GM19025 (cell line): ENCODE results near the gene OSBPL1A.

ENCODE experiments used
- ATAC-seq: cut with Tn5 transposase; IDR thresholded peaks from one replicate; pipeline ENCODE4 v1.9.1; 2021; ENCODE audit warnings: mild to moderate bottlenecking, low read depth, moderate library complexity; ENCODE audit not compliant: unreplicated experiment

OSBPL1A gene

DNA sequence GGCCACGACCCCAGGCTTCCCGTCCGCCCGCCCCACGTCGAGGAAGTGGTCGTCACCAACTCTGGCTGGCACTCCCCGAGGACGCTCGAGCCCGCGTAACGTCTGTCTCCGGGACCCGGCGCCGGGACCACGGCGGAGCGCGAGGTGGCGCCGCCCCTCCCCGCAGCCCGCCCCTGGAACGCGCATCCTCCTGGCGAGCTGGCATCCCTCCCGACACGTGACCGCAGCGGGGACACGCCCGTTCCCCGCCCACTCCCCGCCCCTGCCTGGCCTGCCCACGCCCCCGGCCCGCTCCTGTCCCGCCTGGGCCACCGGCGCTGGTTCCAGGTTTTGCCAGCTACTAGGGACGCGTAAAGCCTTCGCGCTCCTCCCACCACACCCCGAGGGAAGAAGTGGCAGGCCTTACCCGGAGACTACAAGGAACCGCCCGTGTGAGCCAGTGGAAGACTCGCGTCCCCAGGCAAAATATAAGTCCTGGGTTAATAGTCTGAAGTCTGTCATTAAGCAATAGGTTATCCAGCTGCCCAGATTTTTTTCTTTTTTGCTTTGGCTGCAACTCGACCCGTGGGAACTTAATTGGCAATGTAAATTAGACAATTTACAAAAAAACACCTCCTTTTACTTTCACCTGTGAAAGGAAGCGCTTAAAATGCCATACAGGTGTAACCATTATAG, at the start of gene OSBPL1A:
Gene OSBPL1A (minus strand): TSS at position 131 of the 675 bp plus-strand sequence. CDS start 20,291 bp downstream, outside the sequence.
- ATAC-seq: peak; percentile 74

DNA sequence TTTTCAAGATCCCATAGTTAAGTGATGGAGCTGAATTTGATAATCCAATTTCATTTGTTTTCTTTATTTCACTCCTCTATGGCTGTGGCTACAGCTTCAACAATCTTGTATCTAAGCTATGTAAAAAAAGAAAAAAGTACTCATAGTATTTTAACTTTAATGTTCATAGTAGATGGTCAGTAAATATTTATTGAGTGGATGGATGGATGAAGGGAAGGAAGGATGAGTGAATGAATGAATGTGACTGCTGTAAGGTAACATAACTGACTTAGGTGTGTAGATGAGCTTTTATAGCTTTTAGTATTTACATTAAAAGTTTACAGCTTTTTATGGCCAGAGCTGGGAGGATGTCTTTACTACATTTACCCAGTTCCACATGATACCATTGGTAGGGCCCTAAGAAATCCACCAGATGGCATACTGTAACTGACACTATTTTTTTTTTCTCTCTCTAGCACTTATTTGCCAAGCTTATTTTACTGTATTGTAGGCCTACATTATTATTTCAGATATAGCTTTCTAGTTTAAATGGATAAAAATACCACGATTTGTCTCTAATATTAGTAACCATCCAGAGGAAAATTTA, 49.4 kb upstream of the OSBPL1A start:
- no peak for ATAC-seq

DNA sequence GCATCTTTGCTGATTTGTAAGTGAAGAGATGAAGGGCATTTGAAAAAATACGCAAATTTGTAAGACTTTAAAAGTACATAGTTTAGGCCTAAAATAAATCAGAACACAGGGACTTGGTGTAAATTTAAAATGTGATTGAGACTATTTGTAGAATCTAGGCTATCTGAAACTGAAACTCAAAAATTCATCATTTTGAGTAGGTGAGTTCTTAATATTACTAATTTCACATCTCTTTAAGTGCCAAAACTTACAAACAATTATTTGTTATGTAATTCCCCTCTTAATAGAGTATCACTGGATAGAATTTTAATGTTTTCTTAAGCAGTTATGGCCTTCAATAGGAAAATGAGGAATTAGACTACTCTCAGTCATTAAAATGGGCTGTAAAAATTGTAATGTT, 48.8 kb upstream of the OSBPL1A start:
- peak; percentile 67 for ATAC-seq

DNA sequence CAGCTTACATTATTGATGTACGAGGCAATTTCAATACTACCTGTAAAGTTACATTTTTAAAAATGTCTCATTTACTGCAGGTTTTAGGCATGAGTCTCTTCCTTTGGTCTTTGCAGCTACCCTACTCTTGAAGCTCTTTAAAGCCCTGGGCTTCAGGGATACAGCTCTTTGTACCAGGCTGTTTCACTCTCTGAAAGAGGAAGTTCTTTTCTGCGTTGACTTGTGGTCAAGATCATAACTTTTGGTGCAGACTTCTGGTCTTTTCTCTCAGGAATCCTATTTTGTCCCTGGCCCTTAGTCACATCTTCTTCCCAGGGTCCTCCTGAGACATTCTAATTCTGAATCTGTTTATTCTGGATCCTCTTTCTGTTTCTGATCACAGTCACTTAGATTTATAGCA, 46.2 kb upstream of the OSBPL1A start:
- ATAC-seq: no peak

DNA sequence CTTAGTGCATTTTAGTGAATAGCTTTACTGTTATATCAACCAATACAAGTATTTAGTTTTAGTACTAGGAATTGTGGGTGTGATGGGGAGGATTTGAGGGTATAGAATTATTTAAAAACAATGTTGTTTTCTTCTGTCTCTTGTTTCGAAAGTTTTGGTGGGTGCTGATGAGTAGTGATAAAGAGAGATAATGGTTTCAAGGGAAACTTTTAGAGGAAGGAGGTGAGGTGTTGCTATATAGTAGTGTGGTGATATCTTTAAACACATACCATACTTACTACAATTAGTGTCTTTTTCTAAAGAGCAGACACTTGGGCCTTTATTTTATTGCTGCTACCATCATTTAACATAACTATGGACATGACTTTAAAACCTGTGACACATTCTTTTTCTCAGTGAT, 39.3 kb upstream of the OSBPL1A start:
- ATAC-seq: no peak

DNA sequence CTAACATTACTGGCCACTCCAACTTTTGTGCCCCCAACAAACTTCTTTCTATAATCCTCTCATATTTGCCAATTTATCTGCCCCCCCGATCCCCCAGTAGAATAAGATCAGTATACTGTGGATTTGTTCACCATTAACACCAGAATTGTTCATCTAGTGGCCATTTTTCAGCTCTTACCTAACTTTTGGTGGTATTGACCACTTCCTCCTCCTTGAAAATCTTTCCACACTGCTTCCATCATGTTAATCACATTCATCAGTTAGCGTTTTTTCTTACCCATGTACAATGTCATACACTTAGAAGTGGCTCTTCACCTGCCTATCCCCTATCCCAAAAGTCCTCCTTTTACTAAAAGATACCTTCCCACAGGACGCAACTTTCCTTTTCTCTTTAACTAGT, 35.0 kb upstream of the OSBPL1A start:
- ATAC-seq: no peak

DNA sequence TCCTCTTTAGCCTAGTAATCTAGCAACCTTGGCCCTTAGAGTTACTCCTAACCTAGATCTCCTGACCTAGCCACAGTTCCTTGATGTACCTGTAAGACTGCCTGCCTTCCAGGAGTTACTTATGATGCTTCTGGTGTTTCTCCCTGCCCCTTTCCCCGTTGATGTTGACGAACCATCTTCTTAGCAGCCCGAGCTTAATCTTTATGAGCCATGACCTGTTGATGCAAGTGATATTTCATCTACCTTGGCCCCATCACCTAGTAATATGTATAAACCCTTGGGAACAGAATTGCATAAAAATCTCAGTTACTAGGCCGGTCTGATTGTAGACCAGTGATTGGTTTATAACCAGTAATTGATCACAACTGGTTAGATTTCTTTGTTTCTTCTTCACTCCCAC, 31.6 kb upstream of the OSBPL1A start:
- no peak for ATAC-seq

DNA sequence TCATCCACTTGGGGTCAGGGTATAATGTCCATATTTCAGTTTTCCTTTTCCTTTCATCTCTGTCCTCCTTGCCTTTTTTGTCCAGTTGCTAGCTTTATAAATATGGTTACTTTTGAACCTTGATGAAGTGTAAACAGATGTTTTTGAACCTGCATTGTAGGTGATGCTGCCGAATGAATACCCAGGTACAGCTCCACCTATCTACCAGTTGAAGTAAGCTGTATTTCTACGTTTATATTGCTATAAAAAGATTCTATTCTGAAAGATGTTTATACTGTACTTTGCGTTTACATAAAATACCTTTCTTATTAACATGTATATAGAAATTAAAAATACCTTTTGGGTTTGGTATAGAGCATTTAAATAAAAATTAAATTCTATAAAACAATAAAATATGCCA, 31.1 kb upstream of the OSBPL1A start:
- no peak for ATAC-seq

DNA sequence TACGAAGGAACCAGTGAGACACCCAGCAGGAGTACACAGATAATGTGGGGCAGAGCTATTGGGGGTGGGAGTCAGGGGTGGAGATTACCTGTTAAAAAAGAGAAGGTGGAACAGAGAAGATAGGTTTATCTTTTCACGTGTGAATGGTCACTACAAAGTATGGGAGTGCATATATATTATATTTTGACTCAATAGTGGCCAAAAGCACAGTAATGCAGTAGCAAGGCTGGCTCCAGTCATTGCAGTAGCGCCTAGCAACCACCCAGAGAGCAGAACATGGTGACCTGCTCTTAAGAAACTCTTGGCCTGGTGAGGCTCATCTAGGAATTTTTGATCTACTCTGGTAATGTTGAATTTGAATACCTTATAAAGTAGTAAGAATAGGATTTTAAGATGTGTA, 29.9 kb upstream of the OSBPL1A start:
- no peak for ATAC-seq

DNA sequence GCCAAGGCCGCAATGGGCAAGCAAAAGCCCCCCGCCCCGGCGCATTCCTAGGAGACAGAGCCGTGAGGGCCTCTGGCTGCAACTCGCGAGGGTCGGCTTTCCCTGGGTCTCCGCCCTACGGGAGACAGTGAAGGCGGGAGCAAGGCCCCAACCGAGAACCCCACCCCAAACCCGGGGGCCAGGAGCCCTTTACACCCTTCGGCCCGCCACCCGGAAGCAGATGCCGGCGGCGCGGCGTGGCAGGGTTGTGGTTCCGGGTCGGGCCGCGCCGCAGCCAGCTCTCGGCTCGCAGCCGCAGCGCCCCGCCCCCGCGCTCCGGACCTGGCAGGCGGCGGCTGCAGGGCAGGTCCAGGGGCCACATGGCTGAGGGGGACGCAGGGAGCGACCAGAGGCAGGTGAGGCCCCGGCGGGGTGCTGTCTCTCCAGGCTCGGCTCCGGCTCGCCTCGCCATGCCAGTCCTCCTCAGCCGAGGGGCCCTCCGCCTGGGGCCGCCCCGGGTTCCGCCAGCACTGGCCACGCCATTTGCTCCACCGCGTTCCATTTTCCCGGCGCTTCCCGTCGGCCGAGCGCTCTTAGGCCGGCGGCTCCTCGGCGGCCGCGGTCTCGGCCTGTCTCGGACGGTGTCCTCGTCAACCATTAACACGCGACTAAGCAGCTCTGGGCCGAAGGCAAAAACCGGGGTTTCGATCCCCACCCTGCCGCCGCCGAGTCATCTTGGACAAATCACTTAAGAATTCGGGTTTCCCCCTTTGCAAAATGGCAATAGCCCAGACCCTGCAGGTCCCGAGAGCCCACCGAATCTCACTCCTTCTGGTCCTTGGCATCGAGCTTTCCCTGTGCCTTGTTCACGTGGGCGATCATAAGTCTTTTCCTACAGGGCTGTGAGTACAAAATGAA, 29.0 kb upstream of the OSBPL1A start, which contains the start of gene IMPACT:
Gene IMPACT (plus strand): TSS at position 273 of the 897 bp plus-strand sequence. CDS start 87 bp downstream, at position 360.
- ATAC-seq: peak; percentile 83

DNA sequence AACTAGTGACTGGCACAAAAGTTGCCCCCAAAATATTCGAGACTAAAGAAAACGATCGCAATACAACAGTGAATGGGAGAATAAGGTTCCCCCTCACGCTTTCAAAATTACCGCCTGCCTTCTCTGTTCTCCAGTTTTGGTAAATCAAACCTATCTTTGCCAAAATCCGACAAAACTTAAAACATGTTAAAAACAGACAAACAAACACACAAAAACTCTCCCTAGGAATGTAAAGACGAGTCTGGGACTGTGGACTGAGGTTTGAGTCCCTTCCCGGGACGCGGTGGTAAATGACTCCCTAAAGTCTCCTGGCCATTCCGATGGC, 28.4 kb upstream of the OSBPL1A start:
- no peak for ATAC-seq

DNA sequence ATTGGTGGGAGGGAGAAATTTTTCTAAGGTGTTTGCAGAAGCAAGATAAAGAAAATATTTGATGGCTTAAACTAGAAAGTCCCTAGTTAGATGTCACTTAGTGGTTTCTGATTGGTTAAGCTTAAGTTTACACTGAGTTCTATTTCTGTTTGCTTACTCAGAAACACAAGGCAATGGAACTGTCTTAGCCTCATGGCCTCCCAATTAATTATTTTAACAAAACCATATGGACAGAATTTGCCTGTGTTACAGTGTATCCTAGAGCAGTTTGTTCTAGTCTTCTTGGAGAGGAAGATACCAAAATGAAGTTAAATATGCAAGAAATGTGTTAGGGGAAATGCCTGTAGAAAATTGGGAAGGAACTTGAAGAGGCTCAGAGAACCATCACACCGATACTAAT, 24.2 kb upstream of the OSBPL1A start:
- ATAC-seq: no peak

DNA sequence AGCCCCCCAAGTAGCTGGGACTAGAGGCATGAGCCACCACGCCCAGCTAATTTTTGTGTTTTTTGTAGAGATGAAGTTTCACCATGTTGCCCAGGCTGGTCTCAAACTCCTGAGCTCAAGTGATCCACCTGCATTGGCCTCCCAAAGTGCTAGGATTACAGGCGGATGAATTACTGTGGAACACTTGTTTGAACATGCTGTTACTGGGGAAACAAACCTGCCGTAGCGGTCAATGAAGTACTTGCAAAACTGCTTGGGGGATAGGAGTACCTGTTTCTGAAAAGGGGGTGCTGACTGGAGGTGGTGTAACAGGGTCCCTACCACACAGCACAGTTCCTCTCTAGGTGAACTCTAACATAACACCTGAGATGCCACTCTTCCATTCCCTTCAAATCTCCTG, 22.9 kb upstream of the OSBPL1A start:
- ATAC-seq: no peak

DNA sequence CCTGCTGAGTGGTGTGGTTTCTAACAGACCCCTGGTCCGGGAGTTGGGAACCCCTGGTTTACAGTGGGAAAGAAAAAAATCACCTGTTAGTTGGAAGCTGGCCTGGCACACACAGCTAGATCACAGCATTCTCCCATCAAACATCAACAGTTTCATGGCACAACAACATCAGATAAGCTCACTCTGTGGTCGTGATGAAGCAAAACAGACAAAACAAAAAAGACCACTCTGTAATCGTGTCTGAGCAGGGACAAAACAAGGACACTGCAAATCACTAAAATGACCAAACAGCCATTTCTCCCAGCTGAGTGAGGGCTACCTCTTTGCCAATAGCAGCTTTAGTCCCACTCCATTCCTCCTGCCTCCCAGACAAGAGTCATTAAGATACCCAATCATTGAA, 19.9 kb upstream of the OSBPL1A start:
- no peak for ATAC-seq

DNA sequence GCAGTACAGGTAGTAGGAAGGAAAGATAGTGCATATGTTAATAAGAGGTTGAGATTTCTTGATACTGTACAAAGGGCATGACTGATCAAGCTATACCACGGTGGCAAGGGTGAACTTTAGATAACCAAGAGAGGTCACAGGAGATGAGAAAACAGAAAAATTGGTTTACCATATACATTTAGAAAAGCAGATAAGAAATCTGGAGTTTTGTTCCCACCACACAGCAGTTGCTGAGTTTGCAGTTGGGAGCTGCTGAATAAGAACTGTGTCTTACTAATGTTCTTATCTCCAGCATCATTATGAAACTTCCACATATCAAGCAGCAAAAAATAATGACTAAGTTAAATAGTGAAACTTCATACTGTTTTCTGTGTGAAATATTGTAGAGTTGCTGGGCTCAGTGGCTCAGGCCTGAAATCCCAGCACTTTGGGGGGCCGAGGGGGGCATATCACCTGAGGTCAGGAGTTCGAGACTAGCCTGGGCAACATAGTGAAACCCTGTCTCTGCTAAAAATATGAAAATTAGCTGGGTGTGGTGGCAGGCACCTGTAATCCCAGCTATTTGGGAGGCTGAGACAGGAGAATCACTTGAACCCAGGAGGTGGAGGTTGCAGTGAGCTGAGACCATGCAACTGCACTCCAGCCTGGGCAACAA, 16.9 kb upstream of the OSBPL1A start:
- ATAC-seq: no peak

DNA sequence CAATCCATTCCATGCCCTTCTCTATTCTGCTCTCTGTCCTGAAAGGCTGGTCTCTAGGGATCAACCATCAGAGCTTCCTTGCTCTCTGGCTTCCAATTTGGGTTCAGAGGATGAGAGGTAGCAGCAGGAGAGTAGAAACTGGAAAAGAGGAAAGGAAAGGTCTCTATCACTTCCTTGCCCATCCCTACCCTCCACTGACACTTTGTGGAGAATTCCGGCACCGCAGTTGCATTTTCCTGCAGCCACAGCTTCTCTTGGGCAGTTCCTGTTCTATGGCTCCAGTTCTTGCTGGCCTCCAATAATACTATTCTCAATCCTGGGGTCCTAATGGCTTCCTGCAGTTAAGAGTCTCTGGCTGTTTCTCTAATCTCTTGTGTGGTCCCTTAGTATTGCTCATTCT, 15.5 kb upstream of the OSBPL1A start:
- ATAC-seq: no peak

DNA sequence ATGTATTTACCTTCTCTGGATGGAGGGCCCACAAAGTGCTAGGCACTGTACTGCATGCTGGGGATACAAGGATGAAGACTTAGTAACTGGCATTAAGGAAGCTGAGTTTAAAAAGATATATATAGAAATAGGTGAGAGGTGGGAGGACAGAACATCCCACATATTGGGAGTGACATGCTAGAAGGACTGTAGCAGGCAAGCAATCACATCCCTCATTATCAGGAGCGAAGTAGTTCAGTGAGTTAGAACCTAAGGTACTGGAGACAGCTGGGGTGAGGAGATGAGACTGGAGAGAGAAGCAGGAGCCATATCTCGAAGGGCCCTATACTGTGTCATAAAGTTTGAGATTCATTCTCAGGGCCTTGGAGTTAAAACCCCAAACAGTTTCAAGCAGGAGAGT, 10.9 kb upstream of the OSBPL1A start:
- ATAC-seq: no peak

DNA sequence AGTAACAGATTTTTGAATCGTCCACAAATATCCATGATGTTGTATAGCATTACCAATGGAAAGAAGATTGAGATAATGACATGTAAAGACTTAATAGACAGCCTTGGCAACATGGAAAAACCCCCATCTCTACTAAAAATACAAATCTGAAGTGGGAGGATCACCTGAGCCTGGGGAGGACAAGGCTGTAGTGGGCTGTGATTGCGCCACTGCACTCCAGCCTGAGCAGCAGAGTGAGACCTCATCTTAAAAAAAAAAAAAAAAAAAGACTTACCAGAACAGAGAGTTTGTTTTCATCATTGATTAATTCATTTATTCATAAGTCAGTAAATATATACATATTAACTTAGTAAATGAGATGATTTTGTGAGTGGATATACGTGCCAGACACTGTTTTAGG, 7.0 kb upstream of the OSBPL1A start:
- no peak for ATAC-seq

DNA sequence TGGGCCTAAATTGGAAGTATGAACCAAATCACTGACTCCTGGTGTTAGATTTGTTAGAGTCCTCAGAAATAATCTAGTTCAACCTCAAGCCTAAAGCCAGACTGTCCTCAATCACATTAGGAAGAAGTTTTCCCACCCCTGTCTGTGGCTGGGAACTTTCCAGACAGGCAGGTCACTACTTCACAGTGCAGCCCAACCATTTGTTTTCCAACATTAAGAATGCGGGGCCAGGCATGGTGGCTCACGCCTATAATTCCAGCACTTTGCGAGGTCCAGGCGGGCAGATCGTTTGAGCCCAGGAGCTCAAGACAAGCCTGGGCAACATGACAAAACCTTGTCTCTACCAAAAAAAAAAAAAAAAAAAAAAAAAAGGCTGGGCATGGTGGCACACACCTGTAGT, 5.5 kb upstream of the OSBPL1A start:
- ATAC-seq: no peak

DNA sequence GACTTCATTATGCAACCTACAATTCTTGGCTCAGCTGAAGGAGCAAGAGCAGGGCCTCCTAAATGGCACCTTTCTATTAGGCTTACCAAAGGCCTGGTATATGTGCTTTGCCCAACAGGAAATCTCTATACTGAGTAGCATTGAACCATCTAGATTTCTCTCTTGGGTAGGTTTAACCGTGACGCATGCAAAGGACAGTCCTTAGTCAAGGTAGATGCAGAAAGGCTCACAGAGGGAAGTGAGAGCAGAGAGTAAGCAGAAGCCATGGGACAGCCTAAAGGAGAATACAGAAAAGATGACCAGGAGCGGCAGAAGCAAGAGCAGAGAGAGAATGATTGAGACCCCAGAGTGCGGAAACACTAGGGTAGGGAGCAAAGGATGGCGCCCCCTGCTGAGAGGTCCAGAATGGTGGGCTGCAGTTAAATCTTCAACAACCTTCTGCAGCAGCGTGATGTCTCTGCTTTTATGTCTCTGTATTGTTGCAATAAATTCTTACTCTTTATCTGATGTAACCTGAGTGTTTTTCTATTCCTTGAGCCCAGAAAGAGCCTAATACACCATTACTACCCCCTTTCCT, 4.7 kb upstream of the OSBPL1A start:
- no peak for ATAC-seq

DNA sequence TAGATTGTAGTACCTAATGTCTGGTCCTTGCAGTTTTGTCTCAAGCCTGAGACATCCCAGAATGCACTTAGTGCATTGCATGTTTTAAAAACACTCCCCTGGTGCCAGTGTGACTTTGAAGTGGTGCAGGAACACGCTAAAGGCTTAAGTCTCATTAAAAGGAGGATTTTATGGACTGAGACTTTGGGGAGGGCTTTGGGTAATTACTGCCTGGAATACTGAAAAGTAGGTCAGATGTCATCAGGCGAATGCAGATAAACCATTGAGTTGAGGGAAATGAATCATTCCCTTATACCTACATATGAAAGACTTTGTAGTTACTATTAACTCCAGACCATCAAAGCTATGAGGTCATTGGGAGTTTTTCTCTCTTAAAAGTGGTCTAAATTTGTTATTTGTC, 3.0 kb upstream of the OSBPL1A start:
- no peak for ATAC-seq
